ENCODE measurements around the gene CMTM2. TPM values are rescaled to one million over a fixed set of nuclear protein-coding genes. Genes with fewer than 3 reads are reported as not detected.

CMTM2 gene
- total and polyA plus RNA-seq, 9 of the 15 experiments (the other 6 are each of a cell fraction or from before 2014, with no cell fraction given) = not detected

GRCh38 chr16:66549284-66550131 lies 29.8 kb upstream of the CMTM2 start, which contains the start of gene TK2 (continued):
- no peak for TF ChIP-seq ZBTB34 (CRISPR knock-in tag; IDR thresholded peaks at IDR 0.05)
- no peak for TF ChIP-seq SMARCA4 (IDR thresholded peaks at IDR 0.05)
- no peak for TF ChIP-seq ZNF174 (CRISPR knock-in tag; IDR thresholded peaks at IDR 0.05)
- no peak for TF ChIP-seq SP2 (IDR thresholded peaks at IDR 0.05; ENCODE audit: extremely low read depth, low read depth, low read length, poor library complexity, severe bottlenecking)
- TF ChIP-seq HNRNPUL1 (IDR thresholded peaks at IDR 0.05; ENCODE audit: low read length) = no peak
- TF ChIP-seq YY1 (IDR thresholded peaks at IDR 0.05; ENCODE audit: borderline replicate concordance in 1 of 3, control insufficient read depth in 1 of 3, extremely low read depth in 1 of 3, insufficient read depth in 3 of 3, insufficient read length in 1 of 3, insufficient replicate concordance in 2 of 3, low read depth in 1 of 3, low read length in 2 of 3) = peak in 2 of 3 experiments; percentile 60 to 89
- TF ChIP-seq HMGN3 (IDR thresholded peaks at IDR 0.05; ENCODE audit: borderline replicate concordance, extremely low read depth, insufficient read length, low read depth, low read length) = no peak
- no peak for TF ChIP-seq CHAMP1 (IDR thresholded peaks at IDR 0.05)
- TF ChIP-seq SAFB (IDR thresholded peaks at IDR 0.05; ENCODE audit: borderline replicate concordance, low read depth, low read length) = no peak
- no peak for TF ChIP-seq CBX2 (IDR thresholded peaks at IDR 0.05; ENCODE audit: insufficient read depth, low read length, poor library complexity, severe bottlenecking)
- no peak for TF ChIP-seq CREB1 (IDR thresholded peaks at IDR 0.05)
- TF ChIP-seq CREB1 (CRISPR knock-in tag; IDR thresholded peaks at IDR 0.05) = 0 out of 2 replicates have a peak, but pooled peaks have one; percentile 30
- no peak for TF ChIP-seq PBX2 (CRISPR knock-in tag; IDR thresholded peaks at IDR 0.05; ENCODE audit: low read depth)
- TF ChIP-seq PBX2 (tag; conservative IDR thresholded peaks at IDR 0.05; ENCODE audit: low read depth) = no peak
- no peak for TF ChIP-seq HOXB6 (CRISPR knock-in tag; IDR thresholded peaks at IDR 0.05; ENCODE audit: borderline replicate concordance)
- TF ChIP-seq USF2 (CRISPR knock-in tag; IDR thresholded peaks at IDR 0.05) = no peak
- no peak for TF ChIP-seq KDM4B (IDR thresholded peaks at IDR 0.05; ENCODE audit: borderline replicate concordance in 2 of 2, low read depth in 1 of 2)
- no peak for TF ChIP-seq SIN3A (IDR thresholded peaks at IDR 0.05; ENCODE audit: borderline replicate concordance in 2 of 2, control insufficient read depth in 1 of 2, low read depth in 2 of 2, low read length in 2 of 2)

Measured in K562 (cell line).